Measurements from ENCODE around the gene TXNRD3.

GRCh38 chr3:126557415-126557745 is 97.5 kb downstream of the TXNRD3 start:
- TF ChIP-seq CTCF (IDR thresholded peaks at IDR 0.05) (no peak), POLR2A (IDR thresholded peaks at IDR 0.05) (no peak)

Measured in Peyer's patch (tissue), 4 donors.